Mesenchymal stem cell (in vitro differentiated cells and primary cell): ENCODE results near the gene NDRG4.

ENCODE experiments used
- DNase-seq: peaks from one replicate; pipeline ENCODE4 v3.0.0-alpha.2; 2013
- H2AFZ ChIP-seq: one replicate; pipeline ENCODE4 v1.6.1; 2013; ENCODE audit warnings: low read depth, mild to moderate bottlenecking, control low read depth, inconsistent platforms, low read length, moderate library complexity
- H2AK5ac ChIP-seq: 2 replicates; pipeline ENCODE4 v1.6.1; 2013; ENCODE audit warnings: low read length, moderate library complexity, mild to moderate bottlenecking, inconsistent platforms; ENCODE audit not compliant: severe bottlenecking
- H2BK120ac ChIP-seq: one replicate; pipeline ENCODE4 v1.6.1; 2013; ENCODE audit warnings: low read depth, mild to moderate bottlenecking, inconsistent platforms, low read length, moderate library complexity
- H2BK12ac ChIP-seq, 2 experiments: one replicate each; pipeline ENCODE4 v1.6.1; 2013; ENCODE audit warnings: inconsistent platforms in 2 of 2, low read length in 2 of 2, mild to moderate bottlenecking in 2 of 2, moderate library complexity in 2 of 2, control low read depth in 1 of 2
- H2BK15ac ChIP-seq: one replicate; pipeline ENCODE4 v1.6.1; 2013; ENCODE audit warnings: mild to moderate bottlenecking, low read depth, inconsistent platforms; ENCODE audit not compliant: poor library complexity, severe bottlenecking
- H2BK5ac ChIP-seq: 2 replicates; pipeline ENCODE4 v1.6.1; 2013; ENCODE audit warnings: low read depth, mild to moderate bottlenecking, low read length, control low read depth, inconsistent platforms; ENCODE audit not compliant: poor library complexity, severe bottlenecking
- H3K14ac ChIP-seq, 2 experiments: one replicate each; pipeline ENCODE4 v1.6.1; 2013; ENCODE audit warnings: inconsistent platforms in 2 of 2, low read length in 2 of 2, control low read depth in 1 of 2, mild to moderate bottlenecking in 1 of 2, moderate library complexity in 1 of 2
- H3K18ac ChIP-seq, 2 experiments: one replicate each; pipeline ENCODE4 v1.6.1; 2013; ENCODE audit warnings: inconsistent platforms in 2 of 2, low read length in 2 of 2, control low read depth in 1 of 2, low read depth in 1 of 2, mild to moderate bottlenecking in 1 of 2
- H3K23ac ChIP-seq, 2 experiments: one replicate each; pipeline ENCODE4 v1.6.1; 2013; ENCODE audit warnings: inconsistent platforms in 2 of 2, low read length in 2 of 2, mild to moderate bottlenecking in 2 of 2, moderate library complexity in 2 of 2, control low read depth in 1 of 2
- H3K27ac ChIP-seq: 2 replicates; pipeline ENCODE4 v1.5.1; 2013; ENCODE audit warnings: mild to moderate bottlenecking, moderate library complexity, low read length, control low read depth, inconsistent platforms; ENCODE audit not compliant: poor library complexity, severe bottlenecking
- H3K27me3 ChIP-seq, 2 experiments: 2 replicates each; pipeline versions ENCODE4 v1.6.1 to v1.7.0; 2013; ENCODE audit warnings: low read length in 2 of 2, mild to moderate bottlenecking in 2 of 2, moderate library complexity in 2 of 2, control low read depth in 1 of 2, inconsistent platforms in 1 of 2; ENCODE audit not compliant: control insufficient read depth in 1 of 2, insufficient read depth in 1 of 2
- H3K36me3 ChIP-seq, 2 experiments: 2 replicates each; pipeline versions ENCODE4 v1.6.1 to v1.7.0; 2013; ENCODE audit warnings: low read length in 2 of 2, control low read depth in 1 of 2, inconsistent platforms in 1 of 2, low read depth in 1 of 2, mild to moderate bottlenecking in 1 of 2; ENCODE audit not compliant: insufficient read depth in 2 of 2, control insufficient read depth in 1 of 2
- H3K4ac ChIP-seq, 2 experiments: one replicate each; pipeline ENCODE4 v1.6.1; 2013; ENCODE audit warnings: inconsistent platforms in 2 of 2, low read length in 2 of 2, mild to moderate bottlenecking in 2 of 2, moderate library complexity in 2 of 2, control low read depth in 1 of 2, low read depth in 1 of 2
- H3K4me1 ChIP-seq: 2 replicates; pipeline ENCODE4 v1.6.1; 2013; ENCODE audit warnings: low read depth, low read length, control low read depth; ENCODE audit not compliant: control insufficient read depth, insufficient read depth
- H3K4me2 ChIP-seq: 2 replicates; pipeline ENCODE4 v1.6.1; 2013; ENCODE audit warnings: low read length, mild to moderate bottlenecking, inconsistent platforms; ENCODE audit not compliant: poor library complexity, severe bottlenecking
- H3K4me3 ChIP-seq, 2 experiments: 2 replicates each; pipeline versions ENCODE4 v1.5.1 to v1.7.0; 2013; ENCODE audit warnings: low read length in 2 of 2, mild to moderate bottlenecking in 2 of 2, control low read depth in 1 of 2, low read depth in 1 of 2; ENCODE audit not compliant: insufficient read depth in 1 of 2
- H3K79me1 ChIP-seq: replicated peaks from 2 replicates; pipeline ENCODE4 v1.6.1; 2013; ENCODE audit warnings: mild to moderate bottlenecking, control low read depth, low read length, inconsistent platforms; ENCODE audit not compliant: poor library complexity, severe bottlenecking
- H3K9ac ChIP-seq: 2 replicates; pipeline ENCODE4 v1.7.0; 2013; ENCODE audit warnings: mild to moderate bottlenecking, low read length, moderate library complexity
- H3K9me3 ChIP-seq: 2 replicates; pipeline ENCODE4 v1.7.0; 2013; ENCODE audit warnings: mild to moderate bottlenecking, low read length; ENCODE audit not compliant: control insufficient read depth
- H4K8ac ChIP-seq: one replicate; pipeline ENCODE4 v1.6.1; 2013; ENCODE audit warnings: inconsistent platforms, mild to moderate bottlenecking, low read length, moderate library complexity
- H4K91ac ChIP-seq: one replicate; pipeline ENCODE4 v1.6.1; 2013; ENCODE audit warnings: mild to moderate bottlenecking, low read length, inconsistent platforms
- WGBS: methylation state at CpG from one replicate; pipeline ENCODE4 v1.1.7; 2013; ENCODE audit warnings: mixed read lengths; 5-methylcytosine and 5-hydroxymethylcytosine counted together

The NDRG4 gene

GRCh38 chr16:58503863-58504688, 4.1 kb downstream of the NDRG4 start:
- H2BK15ac ChIP-seq = no peak overlapping the region
- no peak overlapping the region for H2AFZ ChIP-seq
- peaks cover 0 to 32% of the 10 kb centered on the region in 2 experiments for H3K27me3 ChIP-seq
- H3K36me3 ChIP-seq = peaks cover 0 to 23% of the 10 kb centered on the region in 2 experiments
- H3K14ac ChIP-seq = no peak overlapping the region
- H3K79me1 ChIP-seq = peaks cover 8% of the 10 kb centered on the region
- no peak overlapping the region for H2BK12ac ChIP-seq
- H3K4me2 ChIP-seq = no peak overlapping the region
- peak overlapping the region; percentile 52 for H4K91ac ChIP-seq
- no peak overlapping the region for H2BK120ac ChIP-seq
- H4K8ac ChIP-seq = no peak overlapping the region
- DNase-seq = no peak
- H2AK5ac ChIP-seq = no peak overlapping the region
- no peak overlapping the region for H3K4ac ChIP-seq
- no peak overlapping the region for H3K27ac ChIP-seq
- H3K23ac ChIP-seq = no peak overlapping the region
- no peak overlapping the region for H3K18ac ChIP-seq
- no peak overlapping the region for H3K9ac ChIP-seq
- 93% methylated on average over 21 of the region's 21 CpGs for WGBS
- no peak overlapping the region for H2BK5ac ChIP-seq
- H3K4me1 ChIP-seq = peaks cover 29% of the 10 kb centered on the region
- H3K4me3 ChIP-seq = no peak overlapping the region
- no peaks in the 10 kb centered on the region for H3K9me3 ChIP-seq

- no peak for DNase-seq
- Histone ChIP-seq H4K91ac (no peak overlapping the region), H3K9ac (no peak overlapping the region), H3K23ac (no peak overlapping the region), H2BK12ac (no peak overlapping the region), H3K4me1 (peaks cover 9% of the 10 kb centered on the region), H2BK5ac (no peak overlapping the region), H3K14ac (no peak overlapping the region), H3K4ac (no peak overlapping the region), H3K9me3 (no peaks in the 10 kb centered on the region), H3K4me2 (no peak overlapping the region), H3K36me3 (peaks cover 0 to 42% of the 10 kb centered on the region in 2 experiments), H3K4me3 (no peak overlapping the region), H3K79me1 (peaks cover 2% of the 10 kb centered on the region), H2BK120ac (no peak overlapping the region), H4K8ac (no peak overlapping the region), H3K18ac (no peak overlapping the region), H2AK5ac (no peak overlapping the region), H2AFZ (no peak overlapping the region), H3K27ac (no peak overlapping the region), H3K27me3 (peaks cover 0 to 20% of the 10 kb centered on the region in 2 experiments), H2BK15ac (no peak overlapping the region)
- WGBS = 88% methylated on average over 20 of the region's 20 CpGs
These were observed 6.6 kb downstream of the NDRG4 start for GRCh38 chr16:58506241-58507194.

- no peak overlapping the region for H2BK5ac ChIP-seq
- no peak overlapping the region for H3K14ac ChIP-seq
- no peak overlapping the region for H4K8ac ChIP-seq
- no peak overlapping the region for H2AK5ac ChIP-seq
- WGBS = 77% methylated on average over 14 of the region's 15 CpGs
- peaks cover 5% of the 10 kb centered on the region for H3K79me1 ChIP-seq
- H3K18ac ChIP-seq = no peak overlapping the region
- no peak overlapping the region for H2AFZ ChIP-seq
- H3K23ac ChIP-seq = no peak overlapping the region
- H2BK120ac ChIP-seq = no peak overlapping the region
- no peak overlapping the region for H3K9ac ChIP-seq
- H4K91ac ChIP-seq = no peak overlapping the region
- H2BK12ac ChIP-seq = no peak overlapping the region
- H3K4me1 ChIP-seq = peaks cover 8% of the 10 kb centered on the region
- H3K27me3 ChIP-seq = peaks cover 0 to 12% of the 10 kb centered on the region in 2 experiments
- H3K36me3 ChIP-seq = peaks cover 0 to 51% of the 10 kb centered on the region in 2 experiments
- no peak overlapping the region for H3K4me3 ChIP-seq
- no peak overlapping the region for H3K4ac ChIP-seq
- no peak overlapping the region for H3K4me2 ChIP-seq
- no peak overlapping the region for H3K27ac ChIP-seq
- no peaks in the 10 kb centered on the region for H3K9me3 ChIP-seq
- H2BK15ac ChIP-seq = no peak overlapping the region
- no peak for DNase-seq
These were observed 7.4 kb downstream of the NDRG4 start for GRCh38 chr16:58507195-58507962.
